NCI-H82 (cell line): ENCODE measurements around the gene KIF24.
"Not testable (repeated sequence)": the region's sequence is repeated elsewhere in the genome, so short reads cannot be mapped to it uniquely, and the experiment has no call there.

Experiments used
- DNase-seq: peaks from one replicate; lab custom pipeline; 2025; lab: John Stamatoyannopoulos, UW

The KIF24 gene

DNA sequence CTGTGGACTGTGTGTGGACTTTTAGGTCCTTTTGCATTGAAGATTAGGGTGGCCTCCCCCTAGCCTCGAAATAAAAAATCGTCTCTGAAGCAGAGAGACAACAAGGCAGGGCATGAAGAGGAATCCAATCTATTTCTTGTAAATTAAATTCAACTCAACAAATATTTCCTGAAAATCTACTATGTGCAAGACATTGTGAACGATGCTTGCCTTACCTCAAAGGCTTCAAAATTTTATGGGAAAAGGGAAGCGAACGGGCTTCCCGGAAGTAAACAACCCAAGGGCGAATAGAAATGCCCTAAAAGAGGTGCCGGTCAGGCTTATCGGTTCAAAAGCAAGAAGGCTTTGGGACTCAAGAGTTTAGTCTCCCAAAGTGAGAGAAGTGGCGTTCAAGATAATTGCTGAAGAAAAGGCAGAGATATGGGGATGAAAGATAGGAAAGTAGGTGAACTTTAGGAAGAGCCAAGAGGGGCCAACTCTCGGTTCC lies 525 bp downstream of the KIF24 start:
- peak; percentile 62 for DNase-seq

DNA sequence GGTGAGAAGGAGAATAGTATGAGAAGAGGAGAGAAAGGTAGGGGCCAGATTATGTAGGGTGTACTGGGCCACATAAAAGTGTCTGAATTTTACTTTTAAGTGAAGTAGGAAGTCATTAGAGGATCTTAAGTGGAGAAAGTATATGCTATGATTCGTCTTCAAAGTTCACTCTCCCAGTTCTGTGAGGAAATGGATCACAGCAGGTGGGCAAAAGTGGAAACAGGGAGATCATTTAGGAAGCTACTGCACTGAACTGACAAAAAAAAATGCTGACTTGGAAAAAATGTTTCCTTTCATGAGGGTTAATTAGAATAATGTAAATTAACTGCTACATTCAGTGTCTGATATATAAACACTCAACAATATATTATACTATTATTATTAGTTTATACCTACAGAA lies 2.4 kb downstream of the KIF24 start:
- DNase-seq, result no peak

DNA sequence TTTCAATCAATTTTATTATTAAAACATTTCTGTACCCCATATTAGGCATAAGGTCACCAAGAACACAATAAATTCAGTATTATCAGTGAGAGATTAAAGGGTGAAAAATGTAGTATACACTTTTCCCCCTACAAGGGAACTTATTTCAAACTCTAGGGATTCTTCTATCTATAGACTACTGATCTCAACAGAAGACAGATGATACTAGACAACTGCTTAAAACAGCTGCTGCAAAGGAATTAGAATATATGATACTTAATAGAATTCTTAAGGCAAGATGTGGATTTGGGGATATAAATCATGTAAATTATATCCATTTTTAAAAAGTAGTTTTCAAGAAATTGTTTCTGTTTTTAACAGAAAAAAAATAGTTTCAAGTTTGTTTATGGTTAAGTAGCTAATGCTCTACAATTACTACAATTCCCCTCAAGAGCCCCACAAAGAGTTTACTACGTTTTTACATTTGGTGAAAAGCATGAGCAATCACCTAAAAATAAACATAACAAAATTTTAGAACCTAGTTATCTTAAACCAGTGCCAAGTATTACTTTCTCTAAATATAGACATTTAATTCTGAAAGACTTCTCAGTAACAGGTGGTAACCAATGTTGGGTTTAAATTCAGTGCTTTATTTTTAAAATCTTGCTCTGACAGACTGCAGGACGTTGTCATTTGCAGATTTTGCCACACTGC lies 6.0 kb downstream of the KIF24 start:
- DNase-seq, result no peak

DNA sequence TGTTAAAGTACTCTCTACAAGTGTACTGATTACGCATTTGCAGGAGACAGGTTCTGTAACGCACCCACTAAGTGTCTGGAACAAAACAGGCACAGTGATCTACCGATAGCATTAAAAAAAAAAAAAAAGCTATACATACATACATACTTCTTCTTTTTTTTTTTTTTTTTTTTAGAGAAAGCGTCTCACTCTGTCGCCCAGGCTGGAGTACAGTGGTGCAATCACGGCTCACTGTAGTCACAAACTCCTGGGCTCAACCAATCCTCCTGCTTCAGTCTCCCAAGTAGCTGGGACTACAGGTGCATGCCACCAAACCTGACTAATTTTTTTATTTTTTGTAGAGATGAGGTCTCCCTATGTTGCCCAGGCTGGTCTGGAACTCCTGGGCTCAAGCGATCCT lies 7.6 kb downstream of the KIF24 start:
- DNase-seq, result no peak

DNA sequence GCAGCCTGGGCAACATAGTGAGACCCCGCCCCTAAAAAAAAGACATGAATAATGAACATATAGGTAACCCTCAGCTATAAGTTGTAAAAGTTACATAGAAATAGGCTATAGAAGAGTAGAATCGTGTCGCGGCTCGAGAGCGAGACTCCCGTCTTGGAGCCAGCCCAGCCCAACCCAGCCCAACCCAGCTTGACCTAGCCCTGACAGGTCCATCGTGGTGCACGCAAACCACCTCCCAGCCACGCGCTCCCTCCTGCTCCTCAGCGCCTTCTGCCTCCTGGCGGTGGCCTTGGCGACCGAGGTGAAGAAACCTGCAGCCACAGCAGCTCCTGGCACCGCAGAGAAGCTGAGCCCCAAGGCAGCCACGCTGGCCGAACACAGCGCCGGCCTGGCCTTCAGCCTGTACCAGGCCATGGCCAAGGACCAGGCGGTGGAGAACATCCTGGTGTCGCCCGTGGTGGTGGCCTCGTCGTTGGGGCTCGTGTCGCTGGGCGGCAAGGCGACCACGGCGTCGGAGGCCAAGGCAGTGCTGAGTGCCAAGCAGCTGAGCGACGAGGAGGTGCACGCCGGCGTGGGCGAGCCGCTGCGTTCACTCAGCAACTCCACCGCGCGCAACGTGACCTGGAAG lies 10.8 kb downstream of the KIF24 start:
- DNase-seq, result no peak

DNA sequence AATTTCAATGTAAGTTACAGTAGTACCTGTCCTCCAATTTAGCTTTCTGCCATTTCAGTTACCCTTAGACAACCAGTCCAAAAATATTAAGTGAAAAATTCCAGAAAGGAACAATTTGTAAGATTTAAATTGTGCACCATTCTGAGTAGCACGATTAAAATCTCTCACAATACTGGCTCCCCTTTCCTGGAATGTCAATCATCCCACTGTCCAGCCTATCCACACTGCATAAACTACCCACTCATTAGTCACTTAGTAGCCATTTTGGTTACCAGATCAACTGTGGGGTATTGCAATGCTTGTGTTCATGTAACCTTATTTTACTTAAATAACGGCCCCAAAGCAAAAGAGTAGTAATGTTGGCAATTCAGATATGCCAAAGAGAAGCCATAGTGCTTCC lies 11.6 kb downstream of the KIF24 start:
- DNase-seq, result no peak

DNA sequence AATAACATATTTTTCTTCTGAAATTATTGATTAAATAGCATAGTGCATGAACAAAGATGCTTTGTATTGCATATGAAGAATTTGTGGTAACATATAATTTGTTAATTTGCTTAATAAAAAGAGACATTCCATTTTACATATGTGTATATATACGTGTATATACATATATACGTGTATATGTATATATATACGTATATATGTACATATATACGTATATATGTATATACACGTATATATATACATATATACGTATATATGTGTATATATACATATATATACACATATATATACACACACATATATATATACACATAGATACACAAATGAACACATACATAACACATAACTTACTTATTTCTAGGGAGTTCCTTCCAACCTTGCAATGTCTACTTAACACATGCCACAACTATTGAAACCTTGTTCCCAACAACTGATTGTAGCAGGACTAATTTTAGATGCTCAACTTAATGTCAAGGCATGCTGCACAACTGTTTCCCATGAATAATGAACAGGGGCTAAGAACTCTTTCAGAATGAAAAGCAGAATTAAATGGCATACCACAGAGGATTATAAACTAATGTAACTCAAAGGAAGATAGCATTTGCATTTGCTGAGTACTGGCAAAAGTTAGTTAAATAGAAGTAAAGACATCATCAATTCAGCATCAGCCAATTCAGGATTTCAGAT lies 17.4 kb downstream of the KIF24 start:
- DNase-seq, result no peak

DNA sequence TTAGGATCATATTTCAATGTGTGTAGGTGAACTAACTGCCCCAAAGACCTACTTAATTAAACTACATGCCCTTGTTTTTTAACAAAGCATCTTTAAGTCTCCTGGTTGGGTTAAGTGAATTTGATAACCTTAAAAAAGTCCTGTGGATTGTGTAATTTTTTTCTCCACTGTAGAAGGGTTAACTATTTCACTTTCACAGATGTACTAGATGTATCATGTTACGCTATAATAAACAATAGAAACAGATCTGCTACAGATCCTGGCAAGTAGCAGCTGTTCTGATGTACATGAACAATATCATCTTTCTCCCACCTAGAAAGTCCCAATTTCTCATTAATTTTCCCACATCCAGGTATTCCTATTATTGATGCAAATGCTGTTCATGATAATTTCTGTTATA lies 18.9 kb downstream of the KIF24 start:
- DNase-seq, result no peak

DNA sequence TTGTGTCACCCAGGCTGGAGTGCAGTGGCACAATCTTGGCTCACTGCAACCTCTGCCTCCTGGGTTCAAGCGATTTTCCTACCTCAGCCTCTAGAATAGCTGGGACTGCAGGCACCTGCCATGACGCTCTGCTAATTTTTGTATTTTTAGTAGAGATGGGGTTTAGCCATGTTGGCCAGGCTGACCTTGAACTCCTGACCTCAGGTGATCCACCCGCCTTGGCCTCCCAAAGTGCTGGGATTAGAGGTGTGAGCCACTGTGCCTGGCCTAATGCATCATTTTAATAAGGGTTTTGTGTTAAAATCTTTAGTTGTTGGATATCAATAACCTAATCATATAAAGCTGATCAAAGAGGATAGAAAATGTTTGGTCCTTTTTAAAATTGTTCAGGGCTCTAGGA lies 20.8 kb downstream of the KIF24 start:
- DNase-seq, result not testable (repeated sequence)

DNA sequence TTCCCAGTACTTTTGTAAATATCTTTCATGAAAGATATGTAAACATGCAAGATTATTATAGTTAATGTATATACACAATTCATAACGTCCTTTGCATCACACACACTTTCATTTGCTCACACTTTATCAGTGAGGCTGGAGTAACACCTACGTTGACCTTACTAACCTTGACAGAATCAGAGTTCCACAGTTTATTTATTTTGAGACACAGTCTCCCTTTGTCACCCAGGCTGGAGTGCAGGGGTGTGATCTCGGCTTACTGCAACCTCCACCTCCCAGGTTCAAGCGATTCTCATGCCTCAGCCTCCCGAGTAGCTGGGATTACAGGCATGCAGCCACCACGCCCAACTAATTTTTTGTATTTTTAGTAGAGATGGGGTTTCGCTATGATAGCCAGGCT lies 28.0 kb downstream of the KIF24 start:
- not testable (repeated sequence) for DNase-seq

DNA sequence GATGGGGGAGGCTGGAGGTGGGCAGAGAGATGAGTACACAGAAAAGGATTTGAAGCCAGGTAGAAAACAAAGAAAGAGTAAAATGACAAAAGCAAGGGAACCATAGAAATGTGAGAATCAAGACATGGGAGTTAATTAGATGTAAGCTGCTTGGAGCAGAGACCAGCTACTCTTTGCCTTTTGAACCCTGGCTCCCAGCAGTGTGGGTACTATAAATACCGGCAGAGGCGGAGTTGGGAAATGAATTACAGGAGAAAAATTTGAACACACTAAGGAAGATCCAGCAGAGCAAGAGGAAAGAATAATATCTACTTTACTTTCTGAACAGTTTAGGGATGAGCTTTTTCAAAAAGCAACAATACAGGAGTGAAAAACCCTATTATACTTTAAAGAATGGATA lies 36.5 kb downstream of the KIF24 start:
- DNase-seq, result no peak

DNA sequence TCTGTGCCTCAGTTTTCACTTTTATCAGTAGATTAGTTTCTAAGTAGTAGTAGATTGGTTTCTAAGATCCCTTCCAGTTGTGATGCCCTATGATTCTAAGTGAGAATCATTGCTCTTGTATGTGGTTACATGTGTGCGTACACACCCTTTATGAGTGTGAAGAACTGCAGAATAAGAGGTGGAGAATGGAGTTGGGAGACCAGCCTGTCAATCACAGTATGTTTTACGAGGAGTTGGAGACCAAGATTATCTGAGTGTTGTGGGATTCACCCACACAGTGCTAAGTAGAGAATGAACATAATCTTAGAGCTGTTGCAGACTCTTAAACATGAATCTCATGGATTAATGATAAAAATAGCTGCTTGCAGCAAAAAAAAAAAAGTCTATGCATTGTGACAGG lies 37.6 kb downstream of the KIF24 start:
- peak; percentile 14 for DNase-seq

DNA sequence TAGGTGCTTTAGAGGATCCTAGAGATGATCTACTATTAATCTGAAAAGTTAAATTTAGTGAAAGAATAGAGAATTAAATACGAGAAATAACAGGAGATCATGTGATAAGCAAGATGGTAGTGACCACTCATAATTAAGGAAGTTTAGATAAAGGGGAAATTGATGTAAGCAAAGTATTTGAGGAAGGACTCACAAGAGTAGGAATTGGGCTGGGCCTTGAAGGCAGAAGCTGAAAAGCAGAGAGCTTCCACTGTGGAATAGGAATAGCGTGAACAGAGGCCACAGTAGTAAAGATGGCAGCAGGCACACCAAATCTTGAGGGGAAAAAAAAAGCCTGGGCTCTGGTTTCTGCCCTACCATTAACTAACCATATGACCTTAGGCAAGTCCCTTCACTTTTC lies 38.0 kb downstream of the KIF24 start:
- no peak for DNase-seq

DNA sequence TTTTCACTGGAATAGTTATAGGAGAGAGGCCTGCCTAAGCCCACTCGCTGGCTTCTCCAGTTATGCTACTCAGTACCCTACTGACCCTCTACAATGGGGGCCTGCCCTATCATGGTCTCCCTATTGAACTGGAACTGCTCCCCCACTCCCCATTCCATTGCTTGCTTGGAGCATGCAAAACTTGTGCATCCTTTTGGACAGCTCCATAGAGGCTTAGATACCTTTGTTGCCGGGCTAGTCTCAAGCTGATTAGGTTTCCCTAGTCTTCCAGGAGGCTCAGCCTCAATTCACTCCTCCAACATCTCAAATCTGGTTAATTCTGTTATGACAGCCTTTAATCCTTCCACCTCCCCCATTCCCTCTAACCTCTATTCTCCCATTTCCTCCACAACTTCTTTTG lies 39.9 kb downstream of the KIF24 start:
- DNase-seq, result peak; percentile 88

DNA sequence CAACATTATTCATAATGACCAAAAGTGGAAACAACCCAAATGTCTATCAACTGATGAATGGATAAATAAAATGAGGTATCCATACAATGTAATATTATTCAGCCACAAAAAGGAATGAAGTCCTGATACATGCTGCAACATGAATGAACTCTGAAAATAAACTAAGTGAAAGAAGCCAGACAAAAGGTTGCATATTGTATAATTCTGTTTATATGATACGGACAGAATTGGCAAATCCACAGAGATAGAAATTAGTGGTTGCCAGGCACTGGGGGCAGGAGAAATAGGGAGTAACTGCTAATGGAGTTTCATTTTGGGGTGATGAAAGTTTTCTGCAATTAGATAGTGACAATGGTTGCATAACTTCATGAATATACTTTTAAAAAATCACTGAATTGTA lies 47.0 kb downstream of the KIF24 start:
- no peak for DNase-seq

DNA sequence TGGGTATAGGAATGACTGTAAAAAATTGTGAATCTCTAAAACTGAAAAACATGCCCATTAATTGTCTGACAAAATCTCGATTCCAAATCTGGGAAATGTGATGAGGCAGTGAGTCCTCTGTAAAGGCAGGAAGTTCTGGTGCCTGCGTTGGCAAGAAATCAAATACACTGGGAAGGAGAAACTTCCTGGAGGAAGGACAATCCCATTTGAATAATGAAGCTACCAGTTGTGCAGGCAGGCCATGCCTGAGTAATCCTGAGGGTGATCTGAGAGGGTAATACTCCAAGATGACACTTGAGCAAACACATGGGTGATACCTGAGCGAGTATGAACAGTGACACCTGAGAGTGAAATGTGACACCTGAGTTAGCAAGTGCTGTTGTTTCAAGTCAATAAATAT lies 49.7 kb downstream of the KIF24 start:
- peak; percentile 2 for DNase-seq
